GM18507 (cell line): ENCODE data around the gene CDH12.
"Not testable (repeated sequence)": the region's sequence is repeated elsewhere in the genome, so short reads cannot be mapped to it uniquely, and the experiment has no call there.

Experiments used
- DNase-seq: peaks from one replicate; pipeline ENCODE4 v3.0.0; 2011; ENCODE audit warnings: low read depth; ENCODE audit not compliant: insufficient read length; ENCODE audit errors: extremely low spot score
- FAIRE-seq: peaks from 2 replicates; lab custom pipeline; 2011; peaks lifted over from hg19 to GRCh38; lab: Jason Lieb, UNC

CDH12 gene

GRCh38 chr5:22109315-22109714 lies 743.8 kb downstream of the CDH12 start:
- FAIRE-seq = no peak
- no peak for DNase-seq

- no peak for FAIRE-seq
Measured at GRCh38 chr5:22108545-22108944, 744.6 kb downstream of the CDH12 start.

GRCh38 chr5:22102823-22103359 lies 750.3 kb downstream of the CDH12 start:
- no peak for FAIRE-seq
- DNase-seq = no peak

More at GRCh38 chr5:22108545-22108944, 744.6 kb downstream of the CDH12 start:
- no peak for DNase-seq

GRCh38 chr5:22088517-22088916 lies 764.6 kb downstream of the CDH12 start:
- DNase-seq (no peak), FAIRE-seq (no peak)

- DNase-seq (no peak), FAIRE-seq (no peak)
Measured at GRCh38 chr5:22079566-22079965, 773.6 kb downstream of the CDH12 start.

GRCh38 chr5:22079002-22079401 lies 774.1 kb downstream of the CDH12 start:
- FAIRE-seq (no peak), DNase-seq (no peak)

- no peak for DNase-seq
- no peak for FAIRE-seq
Measured at GRCh38 chr5:22076586-22076985, 776.6 kb downstream of the CDH12 start.

- DNase-seq = no peak
- FAIRE-seq = no peak
Measured at GRCh38 chr5:22070186-22070728, 782.9 kb downstream of the CDH12 start.

GRCh38 chr5:22063717-22064116 lies 789.4 kb downstream of the CDH12 start:
- FAIRE-seq = no peak

GRCh38 chr5:22058620-22059019 lies 794.5 kb downstream of the CDH12 start:
- DNase-seq = no peak
- FAIRE-seq = no peak

More at GRCh38 chr5:22063717-22064116, 789.4 kb downstream of the CDH12 start:
- no peak for DNase-seq

GRCh38 chr5:22057012-22057411 lies 796.1 kb downstream of the CDH12 start:
- no peak for FAIRE-seq

GRCh38 chr5:22056601-22057000 lies 796.5 kb downstream of the CDH12 start:
- DNase-seq (no peak), FAIRE-seq (no peak)

More at GRCh38 chr5:22057012-22057411, 796.1 kb downstream of the CDH12 start:
- no peak for DNase-seq

GRCh38 chr5:22053195-22053594 lies 799.9 kb downstream of the CDH12 start:
- DNase-seq (no peak), FAIRE-seq (no peak)

GRCh38 chr5:22051881-22052280 lies 801.3 kb downstream of the CDH12 start:
- FAIRE-seq (no peak), DNase-seq (no peak)

- FAIRE-seq (no peak), DNase-seq (no peak)
Measured at GRCh38 chr5:22050931-22051330, 802.2 kb downstream of the CDH12 start.

- FAIRE-seq (no peak), DNase-seq (no peak)
Measured at GRCh38 chr5:22044229-22044628, 808.9 kb downstream of the CDH12 start.

GRCh38 chr5:22036061-22036460 lies 817.1 kb downstream of the CDH12 start:
- no peak for FAIRE-seq
- DNase-seq = no peak

- FAIRE-seq = no peak
Measured at GRCh38 chr5:22033066-22033465, 820.1 kb downstream of the CDH12 start.

GRCh38 chr5:22023784-22024183 lies 829.4 kb downstream of the CDH12 start:
- FAIRE-seq = no peak
- DNase-seq = no peak

More at GRCh38 chr5:22033066-22033465, 820.1 kb downstream of the CDH12 start:
- no peak for DNase-seq

GRCh38 chr5:22012893-22013292 lies 840.3 kb downstream of the CDH12 start:
- FAIRE-seq, DNase-seq: not testable (repeated sequence)

- FAIRE-seq, DNase-seq: not testable (repeated sequence)
Measured at GRCh38 chr5:22010808-22011207, 842.3 kb downstream of the CDH12 start.
